Right ventricle myocardium superior (tissue), 1 donor: ENCODE data around the gene USP9X. TPM values are rescaled to one million over a fixed set of nuclear protein-coding genes. Genes with fewer than 3 reads are reported as not detected.
"Not testable (repeated sequence)": the region's sequence is repeated elsewhere in the genome, so short reads cannot be mapped to it uniquely, and the experiment has no call there.

Experiments
- ATAC-seq: fragments of 200-7000 bp; cut with Tn5 transposase; one replicate; pipeline ENCODE4 v1.9.1; 2020; ENCODE audit warnings: mild to moderate bottlenecking; ENCODE audit not compliant: poor library complexity
- DNase-seq: peaks from one replicate; pipeline ENCODE4 v3.0.0-alpha.2; 2020
- intact Hi-C: fragments of 100-400 bp; cut with DNase I; formaldehyde crosslinking; loops from one replicate; pipeline ENCODE4 v1.11.2; 2022
- total RNA-seq: library from RNA; stranded (reverse); fragmentation: NEBNext Ultra II Directional; extraction: Animal tissue kit (Norgen Biotek cat#: 25700); gene quantifications from one replicate; pipeline ENCODE4 v1.2.1, GENCODE V29; 2021
- donor health status: DM: no; HTN: yes; CAD: no; lungs with severe emphysema.

Gene USP9X
- total RNA-seq, 1 donor from 2014 or later, result 47.3 TPM

DNA sequence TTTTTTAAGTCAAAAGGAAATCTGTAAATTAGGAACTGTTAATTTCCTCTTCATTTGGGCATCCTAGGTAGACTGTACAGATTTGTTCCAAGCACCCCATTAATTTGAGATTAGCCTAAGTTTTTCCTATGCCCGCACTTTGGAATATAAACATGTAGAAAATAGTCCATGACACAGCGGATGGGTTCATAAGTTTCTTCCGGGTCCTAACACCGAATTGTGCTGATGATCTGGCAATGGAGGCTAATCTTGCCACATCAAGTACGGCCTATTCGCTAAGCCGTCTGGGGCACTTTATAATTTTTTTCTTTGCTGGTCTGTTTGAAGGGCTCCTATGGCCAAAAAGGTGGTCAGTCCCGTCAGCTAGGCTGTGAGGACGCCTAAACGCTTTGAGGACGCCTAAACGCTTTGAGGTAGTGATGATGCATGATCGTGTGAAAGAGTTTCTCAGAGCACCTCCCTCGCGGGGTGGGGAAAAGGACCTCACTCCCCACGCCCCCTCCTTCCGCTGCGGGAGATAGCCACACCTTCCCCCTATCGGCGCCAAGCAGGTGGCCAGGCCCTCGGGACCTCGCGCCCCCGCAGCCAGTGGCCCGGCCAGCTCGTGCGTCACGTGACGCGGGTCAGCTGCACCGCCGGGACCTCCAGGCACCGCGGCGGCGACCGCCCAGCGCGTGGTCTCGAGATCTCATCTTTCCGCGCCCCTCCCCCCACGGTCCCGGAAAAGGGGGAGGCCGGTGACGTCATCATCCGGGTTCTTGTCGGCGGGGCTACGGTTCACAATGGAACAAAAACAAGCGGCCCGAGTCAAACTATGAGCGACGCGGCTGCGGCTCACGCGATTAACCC lies 977 bp upstream of the USP9X start:
- intact Hi-C loops, result no loop called here
- DNase-seq (peak; percentile 97), ATAC-seq (peak; percentile 84)

DNA sequence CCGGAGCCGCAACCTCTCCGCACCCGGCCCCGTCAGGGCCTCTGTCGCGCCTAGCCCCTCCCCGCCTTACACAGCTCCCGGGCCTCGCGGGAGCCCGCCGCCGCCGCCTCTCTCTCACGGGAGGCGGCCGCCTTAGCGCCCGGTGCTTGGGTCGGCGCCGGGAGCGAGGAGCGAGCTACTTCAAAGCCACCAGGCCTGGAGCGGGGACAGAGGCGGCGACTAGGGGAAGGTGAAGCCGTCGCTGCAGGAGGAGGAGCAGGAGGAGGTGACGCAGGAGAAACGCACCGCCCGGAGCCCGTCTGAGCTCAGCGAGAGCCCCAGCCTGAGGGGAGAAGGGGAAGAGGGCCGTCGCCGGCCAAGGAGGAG lies 250 bp downstream of the USP9X start:
- ATAC-seq (peak; percentile 43), DNase-seq (peak; percentile 81)
- intact Hi-C loops, result no loop called here

DNA sequence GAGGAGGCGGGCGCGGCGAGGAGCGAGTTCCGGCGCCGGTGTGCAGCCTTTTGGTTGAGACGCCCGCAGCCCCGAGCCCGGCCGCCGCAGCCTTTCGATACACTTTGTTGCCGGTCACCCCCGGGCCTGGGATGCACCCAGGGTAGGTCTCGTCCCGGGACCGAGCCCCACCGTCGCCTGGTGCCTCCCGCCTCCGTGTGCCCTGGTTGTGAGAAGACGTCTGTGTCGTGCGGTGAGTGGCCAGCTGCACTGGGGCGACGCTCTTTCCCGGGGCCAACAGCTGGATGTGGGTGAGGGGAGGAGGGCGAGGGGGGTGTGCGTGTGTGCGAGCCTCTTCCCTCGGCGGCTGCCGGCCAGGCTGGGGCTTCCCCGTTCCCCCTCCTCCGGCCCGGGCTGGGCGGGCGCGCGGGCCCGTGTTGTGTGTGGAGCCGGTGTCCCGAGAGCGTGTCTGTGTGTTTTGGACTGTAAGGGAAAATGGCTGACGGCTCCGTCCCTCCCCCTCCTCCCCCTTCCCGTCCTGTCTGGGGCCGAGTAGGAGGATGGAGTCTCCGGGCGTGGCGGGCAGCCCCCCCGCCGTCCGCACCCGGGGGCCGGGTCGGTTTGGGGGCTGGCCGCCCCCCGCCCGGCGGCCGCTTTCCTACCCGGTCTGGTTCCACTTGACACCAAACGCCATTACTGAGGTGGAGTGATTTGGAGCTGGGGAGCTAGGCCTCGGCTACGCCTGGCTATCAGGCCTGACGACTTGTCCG lies 807 bp downstream of the USP9X start:
- intact Hi-C loops, result no loop called here
- peak; percentile 21 for ATAC-seq
- DNase-seq, result peak; percentile 66

DNA sequence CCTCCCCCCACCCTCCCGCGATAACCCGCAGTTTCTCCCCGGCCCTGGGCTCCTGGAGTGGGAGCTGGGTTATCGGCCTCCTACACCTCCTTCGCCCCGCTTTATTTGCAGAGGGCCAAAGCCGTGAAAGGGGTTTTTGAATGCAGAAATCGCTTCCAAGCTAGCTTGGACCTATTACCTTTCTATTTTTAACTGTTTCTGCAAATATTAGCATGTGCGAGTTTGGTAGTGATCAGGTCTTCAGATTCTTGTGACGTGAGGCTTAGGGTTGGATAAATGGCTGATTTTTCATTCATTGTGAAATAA lies 1.3 kb downstream of the USP9X start:
- intact Hi-C loops, result no loop called here
- ATAC-seq (no peak), DNase-seq (no peak)

DNA sequence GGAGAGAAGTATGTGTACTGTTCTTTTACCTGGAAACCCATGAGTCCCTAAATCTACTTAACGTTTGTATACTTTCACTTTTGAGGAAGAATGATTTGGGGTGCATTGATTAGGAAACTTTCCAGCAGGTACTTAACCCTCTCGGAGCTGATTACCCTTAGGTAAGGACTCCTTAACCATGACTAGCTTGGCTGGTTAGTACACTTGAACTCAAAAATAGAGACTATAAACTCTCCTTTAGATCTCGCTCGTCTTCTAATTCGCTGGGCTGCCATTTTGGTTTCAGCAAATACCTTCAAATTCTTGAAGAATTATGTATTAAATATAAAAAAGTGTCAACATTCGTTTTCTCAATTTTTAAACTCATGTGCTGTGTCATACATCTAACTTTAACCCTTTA lies 2.0 kb downstream of the USP9X start:
- intact Hi-C loops, result no loop called here
- ATAC-seq (no peak), DNase-seq (no peak)

DNA sequence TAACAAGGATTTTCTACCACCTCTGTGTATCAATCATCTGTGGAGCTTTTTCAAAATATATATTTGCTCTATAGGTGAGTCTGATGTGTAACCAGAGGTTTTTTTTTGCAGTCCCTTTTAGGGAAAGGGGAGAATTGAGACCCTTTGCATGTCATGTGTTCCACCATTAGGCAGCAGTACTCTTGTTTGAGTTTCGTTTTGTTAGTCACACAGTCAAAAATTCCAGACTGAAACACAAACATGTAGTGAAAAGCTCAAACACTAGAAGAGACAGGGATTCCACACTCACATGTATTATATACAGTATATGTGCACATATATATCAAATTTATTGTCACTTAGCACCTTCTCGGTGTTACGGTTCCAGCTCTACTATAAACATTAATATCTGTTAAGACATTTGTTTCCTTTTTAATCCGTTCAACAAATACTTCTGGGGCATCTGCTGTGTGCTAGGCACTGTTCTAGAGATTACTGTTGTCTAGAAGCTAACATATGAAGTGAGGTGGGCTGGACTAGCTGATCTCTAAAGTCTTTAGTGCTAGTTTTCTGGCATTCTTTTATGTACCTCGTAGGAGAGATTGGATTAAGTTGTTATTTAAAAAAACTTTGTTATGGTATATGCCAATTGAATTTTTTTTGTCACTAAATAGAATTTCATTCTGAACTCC lies 5.5 kb downstream of the USP9X start:
- ATAC-seq (no peak), DNase-seq (no peak)
- intact Hi-C loops, result no loop called here

DNA sequence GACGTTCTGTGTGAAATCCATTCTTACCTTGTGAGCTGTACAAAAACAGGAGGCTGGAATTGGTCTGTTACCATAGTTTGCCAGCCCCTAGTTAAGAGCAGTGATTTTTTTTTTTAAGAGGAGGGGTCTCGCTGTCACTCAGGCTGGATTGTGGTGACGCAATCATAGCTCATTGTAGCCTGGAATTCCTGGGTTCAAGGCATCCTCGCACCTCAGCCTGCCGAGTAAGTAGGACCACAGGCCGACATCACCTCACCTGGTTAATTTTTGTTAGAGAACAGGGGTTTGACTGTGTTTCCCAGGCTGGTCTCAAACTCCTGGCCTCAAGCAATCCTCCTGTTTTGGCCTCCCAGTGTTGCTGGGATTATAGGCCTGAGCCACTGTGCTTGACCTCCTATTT lies 7.5 kb downstream of the USP9X start:
- DNase-seq (no peak), ATAC-seq (no peak)
- intact Hi-C loops, result no loop called here

DNA sequence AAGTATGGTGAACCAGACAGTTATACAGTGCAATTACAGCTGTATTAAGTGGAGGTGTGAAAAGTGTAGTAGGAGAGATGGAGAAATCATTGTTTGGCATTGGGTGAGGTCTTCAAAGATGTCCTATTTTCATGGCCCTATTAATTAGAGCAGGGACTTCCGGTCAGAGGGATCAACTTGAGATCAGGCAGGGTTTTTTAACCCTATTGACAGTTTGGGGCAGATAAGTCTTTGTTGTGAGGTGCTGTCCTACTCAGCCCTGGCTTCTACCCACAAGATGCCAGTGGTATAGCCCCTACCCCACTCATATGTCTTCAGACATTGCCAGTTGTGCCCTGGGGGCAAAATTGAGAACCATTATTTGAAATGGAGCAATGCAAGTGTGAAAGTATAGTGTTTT lies 9.9 kb downstream of the USP9X start:
- intact Hi-C loops, result no loop called here
- ATAC-seq (no peak), DNase-seq (no peak)

DNA sequence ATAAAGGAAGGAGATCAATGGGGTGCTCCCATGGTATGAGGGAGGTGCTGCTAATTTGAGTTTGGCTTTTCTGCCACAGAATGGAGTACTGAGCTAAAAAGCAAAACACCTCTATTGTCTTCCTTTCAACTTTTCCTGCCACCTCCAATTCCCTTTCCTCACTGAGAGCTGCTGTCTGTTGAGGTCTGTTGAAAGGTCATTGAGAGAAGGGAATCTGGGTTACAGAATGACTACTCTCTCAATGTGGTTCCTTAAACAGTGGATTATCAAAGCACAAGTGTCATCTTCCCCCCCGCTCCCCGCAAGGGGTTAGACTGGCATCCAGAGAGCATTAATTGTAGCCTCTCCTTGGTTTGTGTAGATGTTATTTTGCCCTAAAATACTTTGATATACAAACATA lies 10.7 kb downstream of the USP9X start:
- no peak for ATAC-seq
- intact Hi-C loops, result no loop called here
- DNase-seq, result no peak

DNA sequence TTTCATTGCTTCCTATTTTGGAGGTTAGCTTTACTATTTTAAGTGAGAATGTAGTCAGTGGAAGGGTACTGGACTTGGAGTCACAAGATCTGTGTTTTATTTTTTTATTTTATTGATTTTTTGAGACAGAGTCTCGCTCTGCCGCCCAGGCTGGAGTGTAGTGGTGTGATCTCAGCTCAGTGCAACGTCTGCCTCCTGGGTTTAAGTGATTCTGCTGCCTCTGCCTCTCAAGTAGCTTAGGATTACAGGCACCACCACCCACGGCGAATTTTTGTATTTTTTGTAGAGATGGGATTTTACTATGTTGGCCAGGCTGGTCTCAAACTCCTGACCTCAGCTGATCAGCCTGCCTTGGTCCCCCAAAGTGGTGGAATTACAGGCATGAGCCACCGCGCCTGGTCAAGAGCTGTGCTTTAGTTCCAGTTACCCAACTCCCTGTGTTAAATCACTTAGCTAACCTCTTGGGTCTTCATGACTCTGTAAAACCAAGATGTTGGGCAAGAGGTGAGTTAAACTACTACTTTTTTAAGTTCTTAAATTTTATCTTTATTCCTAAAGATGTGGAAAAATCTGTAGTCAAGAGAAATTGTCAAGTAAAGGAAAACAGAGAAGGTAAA lies 11.2 kb downstream of the USP9X start:
- DNase-seq (no peak), ATAC-seq (no peak)
- intact Hi-C loops, result no loop called here

DNA sequence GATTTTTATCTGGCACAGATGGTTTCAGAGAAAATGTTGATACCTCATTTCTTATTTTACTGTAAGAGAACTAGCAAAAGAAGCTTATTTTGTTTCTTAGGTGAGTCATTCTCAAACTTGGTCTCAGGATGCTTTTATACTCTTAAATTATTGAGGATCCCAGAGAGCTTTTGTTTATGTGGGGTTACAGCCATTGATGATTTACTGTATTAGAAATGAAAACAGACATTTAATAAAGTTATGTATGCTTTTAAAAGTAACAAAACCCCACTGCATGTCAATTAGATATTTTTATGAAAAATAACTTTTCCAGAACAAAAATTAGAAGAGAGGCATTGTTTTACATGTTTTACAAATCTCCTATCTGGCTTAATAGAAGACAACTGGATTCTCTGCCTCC lies 12.1 kb downstream of the USP9X start:
- ATAC-seq, result no peak
- intact Hi-C loops, result no loop called here
- DNase-seq, result no peak

DNA sequence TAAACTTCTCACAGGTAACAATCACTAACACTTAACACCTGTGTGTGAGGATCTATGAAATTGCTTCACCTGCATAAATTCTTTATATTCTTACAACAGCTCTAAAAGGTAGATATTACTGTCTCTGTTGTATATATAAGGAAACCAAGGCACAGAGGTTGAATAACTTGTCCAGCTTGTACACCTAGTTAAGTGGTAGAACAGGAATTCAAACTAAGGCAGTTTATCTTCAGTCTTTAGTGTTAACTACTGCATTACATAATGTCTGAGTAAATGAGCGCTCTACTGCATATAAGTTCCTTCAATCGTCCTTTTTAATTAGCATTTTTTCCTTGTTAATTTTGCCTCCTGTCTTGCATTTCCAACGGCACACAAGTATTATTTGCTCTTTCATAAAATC lies 15.0 kb downstream of the USP9X start:
- no peak for ATAC-seq
- intact Hi-C loops, result no loop called here
- no peak for DNase-seq

DNA sequence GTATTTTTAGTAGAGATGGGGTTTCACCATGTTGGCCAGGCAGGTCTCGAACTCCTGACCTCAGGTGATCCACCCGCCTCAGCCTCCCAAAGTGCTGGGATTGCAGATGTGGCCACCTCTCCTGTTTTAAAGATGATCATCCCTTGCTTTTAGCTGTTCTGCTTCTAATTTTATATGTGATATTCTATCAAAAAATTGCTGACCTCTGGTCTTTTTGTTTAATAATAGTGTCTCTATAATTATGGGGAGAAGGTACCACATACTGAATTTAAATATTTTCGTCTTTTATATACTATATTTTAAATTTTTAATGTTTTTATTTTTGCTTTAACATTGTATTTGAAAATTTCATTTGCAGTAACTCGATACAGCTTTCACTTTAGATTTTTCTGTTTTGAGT lies 15.6 kb downstream of the USP9X start:
- intact Hi-C loops, result no loop called here
- DNase-seq, result no peak
- ATAC-seq, result no peak

DNA sequence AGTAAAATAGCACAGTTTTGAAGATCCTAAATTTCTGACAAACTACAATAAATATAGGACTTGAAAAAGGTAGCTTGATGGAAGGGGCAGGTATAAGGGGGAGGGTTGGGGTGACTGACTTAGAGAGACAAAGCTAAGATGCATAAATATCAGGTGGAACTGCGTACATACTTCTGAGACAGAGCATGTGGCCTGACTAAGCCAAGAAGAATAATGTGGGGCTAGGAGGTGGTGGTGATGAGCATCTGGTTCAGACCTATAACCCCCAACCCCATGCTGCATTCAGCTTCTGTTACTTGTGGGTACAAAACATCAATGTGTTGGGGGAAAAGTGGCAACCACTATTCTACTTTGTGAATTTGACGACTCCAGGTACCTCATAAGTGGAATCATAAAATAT lies 19.8 kb downstream of the USP9X start:
- intact Hi-C loops, result no loop called here
- ATAC-seq, result no peak
- DNase-seq, result no peak

DNA sequence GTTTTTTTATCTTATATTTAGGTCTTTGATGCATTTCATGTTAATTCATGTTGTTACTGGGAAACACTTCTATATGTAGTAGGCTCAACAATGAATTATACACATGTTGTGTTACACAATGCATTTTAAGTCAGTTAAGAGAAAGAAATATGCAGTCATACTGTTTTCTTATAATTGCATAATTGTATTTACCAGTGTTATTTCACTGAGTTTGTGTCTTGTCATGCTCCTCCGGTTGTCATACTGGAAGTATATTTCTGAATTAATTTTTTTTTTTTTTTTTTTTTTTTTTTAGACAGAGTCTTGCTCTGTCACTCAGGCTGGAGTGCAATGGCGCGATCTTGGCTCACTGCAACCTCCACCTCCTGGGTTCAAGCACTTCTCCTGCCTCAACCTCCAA lies 21.0 kb downstream of the USP9X start:
- intact Hi-C loops, ATAC-seq, DNase-seq: not testable (repeated sequence)

DNA sequence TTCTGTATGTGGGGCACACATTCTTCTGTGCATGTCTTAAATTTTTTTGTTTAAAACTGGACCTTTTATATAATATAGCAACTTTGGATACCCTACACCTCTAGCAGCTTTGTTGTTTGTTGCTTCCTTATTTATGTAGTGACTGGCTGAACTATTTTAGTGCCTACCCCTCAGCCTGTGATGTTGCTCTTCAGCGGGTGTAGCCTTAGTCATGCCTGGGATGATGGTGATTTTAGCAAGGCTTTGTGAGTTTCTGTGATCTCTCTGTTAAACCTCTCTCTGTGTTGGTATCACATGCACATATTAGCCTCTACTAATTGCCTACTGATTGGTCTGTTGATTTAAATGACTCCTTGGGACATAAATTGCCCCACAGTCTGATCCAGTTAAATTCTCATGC lies 22.8 kb downstream of the USP9X start:
- ATAC-seq (no peak), DNase-seq (no peak)
- intact Hi-C loops, result no loop called here

DNA sequence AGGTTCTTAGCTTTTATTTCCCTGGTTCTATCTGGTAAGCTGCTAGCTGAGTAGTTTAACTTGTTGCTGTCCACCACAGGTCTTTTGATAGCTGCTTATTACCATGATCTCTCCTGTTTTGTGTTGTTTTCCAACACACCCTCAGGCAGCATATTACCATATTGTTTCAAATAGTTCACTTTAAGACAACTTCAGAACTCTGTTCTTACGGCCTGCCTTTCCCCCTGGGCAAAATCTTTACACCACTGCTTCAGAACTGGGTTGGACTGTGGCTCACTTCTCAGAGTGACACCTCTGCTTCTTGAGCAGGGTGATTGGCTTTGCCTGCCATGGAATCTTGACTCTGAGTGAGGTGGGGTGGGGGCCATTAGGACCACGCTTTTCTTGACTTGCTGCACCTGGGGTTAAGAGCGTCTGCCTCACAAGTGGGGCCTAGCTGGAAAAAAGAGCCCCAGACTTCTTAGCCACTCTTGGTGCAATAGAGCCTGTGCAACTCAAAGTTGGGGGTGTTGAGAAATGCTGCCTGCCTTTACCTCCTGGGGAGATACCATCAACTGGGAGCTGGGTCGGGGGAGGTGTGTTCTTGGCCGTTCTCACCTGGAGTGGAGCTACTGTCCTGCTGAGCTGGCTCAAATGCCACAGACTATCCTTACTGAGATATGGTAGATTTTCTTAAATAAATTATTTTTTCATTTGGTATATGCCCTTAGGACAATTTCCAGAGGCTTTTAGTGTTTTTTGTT lies 23.4 kb downstream of the USP9X start:
- intact Hi-C loops, result no loop called here
- ATAC-seq (no peak), DNase-seq (no peak)

DNA sequence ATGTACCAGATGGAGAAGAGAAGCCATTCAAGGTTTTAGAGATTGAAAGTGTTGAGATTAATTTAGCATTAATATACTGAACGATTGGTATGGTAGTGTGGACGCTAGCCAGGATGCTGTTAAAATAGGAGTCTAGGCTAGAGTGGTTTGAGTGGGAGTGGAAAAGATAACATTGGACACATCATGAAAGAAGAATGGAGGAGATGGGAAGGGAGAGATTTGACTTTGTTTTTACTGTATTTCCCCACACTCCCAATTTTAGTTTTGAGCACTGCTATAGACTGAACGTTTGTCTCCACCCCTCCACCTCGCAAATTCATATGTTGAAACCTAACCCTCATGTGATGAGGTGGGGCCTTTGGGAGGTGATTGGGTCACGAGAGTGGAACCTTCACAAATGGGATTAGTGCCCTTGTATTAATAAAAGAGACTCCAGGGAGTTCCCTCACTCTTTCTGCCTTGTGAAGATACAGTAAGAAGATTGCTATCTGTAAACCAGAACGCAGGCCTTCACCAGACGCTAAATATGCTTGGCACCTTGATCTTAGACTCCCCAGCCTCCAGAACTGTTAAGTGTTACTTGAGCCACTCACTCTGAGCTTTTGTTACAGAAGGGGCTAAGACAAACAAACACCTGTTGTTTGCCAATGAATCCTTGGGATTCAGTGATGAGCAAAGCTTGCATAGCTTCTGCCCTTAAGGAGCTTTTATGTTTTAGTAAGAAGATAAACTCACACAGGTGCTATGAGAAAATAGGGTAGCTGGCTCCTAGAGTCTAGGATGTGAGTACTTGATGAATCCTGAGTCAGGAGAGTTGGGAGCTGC lies 25.8 kb downstream of the USP9X start:
- no peak for ATAC-seq
- no peak for DNase-seq
- intact Hi-C loops, result loop anchor here (10.0 kb wide), 1 partner anchor 236 kb away; no protein-coding TSS in a partner anchor
